ENCODE data around the gene REEP1.

DNA sequence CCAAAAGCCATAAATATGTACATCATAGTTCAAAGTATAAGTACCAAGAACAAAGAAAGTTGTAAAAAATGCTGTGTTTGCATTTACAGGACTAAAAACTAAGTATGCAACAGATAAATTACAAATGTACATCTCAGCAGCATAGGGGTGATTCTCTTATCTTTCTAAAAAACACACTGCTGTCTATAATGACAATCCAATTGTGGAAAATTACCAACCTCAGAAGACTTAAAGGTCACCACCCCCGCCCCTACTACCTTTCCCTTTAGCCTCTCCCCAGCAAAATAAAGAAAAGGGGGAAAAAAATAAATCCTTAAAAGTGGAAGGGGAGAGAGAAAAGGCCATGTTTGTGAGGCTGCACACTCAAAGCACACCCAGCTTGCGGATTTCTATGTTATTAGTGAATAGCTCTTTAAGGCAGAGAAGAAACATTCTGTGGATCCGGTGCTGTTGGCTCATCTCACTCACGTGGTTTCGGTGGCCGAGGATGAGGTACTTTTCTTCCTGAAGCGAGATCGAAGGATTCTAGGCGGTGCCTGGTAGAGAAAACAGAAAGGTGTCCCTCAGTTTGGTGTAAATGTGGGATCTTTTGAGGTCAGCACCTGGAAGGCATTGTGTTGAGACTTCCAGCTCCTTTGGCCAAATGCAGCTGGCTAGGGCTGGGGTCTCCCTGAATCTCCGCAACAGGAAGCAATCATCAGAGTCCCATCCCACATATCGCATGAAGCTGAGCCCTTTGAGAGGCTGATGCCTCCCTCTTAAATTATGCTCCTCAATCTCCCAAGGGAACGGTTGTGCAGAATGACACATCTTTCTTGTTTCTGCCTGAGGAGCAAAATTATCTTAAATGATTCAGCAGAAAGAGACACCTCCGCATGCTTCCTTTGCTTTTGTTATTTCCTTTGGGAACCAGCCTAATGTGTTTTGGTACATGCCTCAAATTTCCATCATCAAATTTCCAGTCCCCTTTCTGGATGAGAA is 120.6 kb downstream of the REEP1 start:
- TF ChIP-seq, protein P1, sequence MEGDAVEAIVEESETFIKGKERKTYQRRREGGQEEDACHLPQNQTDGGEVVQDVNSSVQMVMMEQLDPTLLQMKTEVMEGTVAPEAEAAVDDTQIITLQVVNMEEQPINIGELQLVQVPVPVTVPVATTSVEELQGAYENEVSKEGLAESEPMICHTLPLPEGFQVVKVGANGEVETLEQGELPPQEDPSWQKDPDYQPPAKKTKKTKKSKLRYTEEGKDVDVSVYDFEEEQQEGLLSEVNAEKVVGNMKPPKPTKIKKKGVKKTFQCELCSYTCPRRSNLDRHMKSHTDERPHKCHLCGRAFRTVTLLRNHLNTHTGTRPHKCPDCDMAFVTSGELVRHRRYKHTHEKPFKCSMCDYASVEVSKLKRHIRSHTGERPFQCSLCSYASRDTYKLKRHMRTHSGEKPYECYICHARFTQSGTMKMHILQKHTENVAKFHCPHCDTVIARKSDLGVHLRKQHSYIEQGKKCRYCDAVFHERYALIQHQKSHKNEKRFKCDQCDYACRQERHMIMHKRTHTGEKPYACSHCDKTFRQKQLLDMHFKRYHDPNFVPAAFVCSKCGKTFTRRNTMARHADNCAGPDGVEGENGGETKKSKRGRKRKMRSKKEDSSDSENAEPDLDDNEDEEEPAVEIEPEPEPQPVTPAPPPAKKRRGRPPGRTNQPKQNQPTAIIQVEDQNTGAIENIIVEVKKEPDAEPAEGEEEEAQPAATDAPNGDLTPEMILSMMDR (IDR thresholded peaks at IDR 0.05) = no peak
- TF ChIP-seq POLR2A (IDR thresholded peaks at IDR 0.05) = no peak
